H1 (cell line): ENCODE results near the gene KRTAP10-12. TPM values are rescaled to one million over a fixed set of nuclear protein-coding genes. Genes with fewer than 3 reads are reported as not detected.

ENCODE experiments used
- CTCF ChIA-PET: fragments of 300-600 bp; sonication (Branson Sonifier 250); formaldehyde crosslinking; loops from one replicate; lab custom pipeline; 2021; ENCODE audit not compliant: partially characterized antibody; lab: Charles Lee
- POLR2A ChIA-PET: fragments of 300-600 bp; sonication (Branson Sonifier 250); formaldehyde crosslinking; loops from one replicate; lab custom pipeline; 2021; ENCODE audit warnings: inconsistent platforms; ENCODE audit not compliant: partially characterized antibody; lab: Charles Lee
- DNase-seq, 2 experiments: peaks; one replicate each; pipeline versions ENCODE4 v3.0.0 to v3.0.0-alpha.2; 2010 to 2022; ENCODE audit warnings: low spot score in 2 of 2, low read depth in 1 of 2, mixed read lengths in 1 of 2
- FAIRE-seq: peaks from 2 replicates; lab custom pipeline; 2011; peaks lifted over from hg19 to GRCh38; lab: Jason Lieb, UNC
- H2AFZ ChIP-seq: 2 replicates; pipeline ENCODE4 v1.8.1; 2012; ENCODE audit warnings: low read length, inconsistent platforms
- H2AK5ac ChIP-seq: 2 replicates; pipeline ENCODE4 v1.6.1; 2013; ENCODE audit warnings: low read depth, low read length
- H2BK120ac ChIP-seq: replicated peaks from 2 replicates; pipeline ENCODE3; 2013; ENCODE audit warnings: low read depth, low read length, inconsistent platforms
- H2BK12ac ChIP-seq: 2 replicates; pipeline ENCODE4 v1.6.1; 2013; ENCODE audit warnings: low read depth, low read length
- H2BK15ac ChIP-seq: 2 replicates; pipeline ENCODE4 v1.6.1; 2013; ENCODE audit warnings: low read length
- H2BK20ac ChIP-seq: 2 replicates; pipeline ENCODE4 v1.6.1; 2013; ENCODE audit warnings: low read length
- H2BK5ac ChIP-seq: 2 replicates; pipeline ENCODE4 v1.6.1; 2013; ENCODE audit warnings: low read depth, low read length
- H3K14ac ChIP-seq: 2 replicates; pipeline ENCODE4 v1.6.1; 2013; ENCODE audit warnings: inconsistent platforms; ENCODE audit not compliant: insufficient read length
- H3K18ac ChIP-seq: 2 replicates; pipeline ENCODE4 v1.6.1; 2013; ENCODE audit warnings: low read length; ENCODE audit errors: extremely low read depth
- H3K23ac ChIP-seq: 2 replicates; pipeline ENCODE4 v1.6.1; 2013; ENCODE audit warnings: inconsistent platforms; ENCODE audit not compliant: insufficient read length
- H3K23me2 ChIP-seq: 2 replicates; pipeline ENCODE4 v1.6.1; 2013; ENCODE audit warnings: low read depth, low read length
- H3K27ac ChIP-seq: 2 replicates; pipeline ENCODE4 v1.6.1; 2011; ENCODE audit warnings: low read depth, low read length, inconsistent platforms
- H3K27me3 ChIP-seq, 4 experiments: replicated peaks in 1 of 4; 1 replicate in 1 of 4; 2 replicates in 3 of 4; pipeline versions ENCODE4 v1.6.1 to v1.8.1; 2011 to 2013; ENCODE audit warnings: low read length in 3 of 4, mild to moderate bottlenecking in 3 of 4, inconsistent platforms in 2 of 4, mixed read lengths in 2 of 4, moderate library complexity in 1 of 4; ENCODE audit not compliant: control insufficient read depth in 3 of 4, insufficient read depth in 3 of 4; ENCODE audit errors: extremely low read depth in 1 of 4
- H3K36me3 ChIP-seq, 4 experiments: 2 replicates each; pipeline versions ENCODE4 v1.6.1 to v1.8.1; 2011 to 2013; ENCODE audit warnings: mild to moderate bottlenecking in 4 of 4, low read length in 3 of 4, moderate library complexity in 2 of 4, control low read depth in 1 of 4, inconsistent platforms in 1 of 4; ENCODE audit not compliant: insufficient read depth in 4 of 4, control insufficient read depth in 2 of 4
- H3K4ac ChIP-seq: replicated peaks from 2 replicates; pipeline ENCODE3; 2013; ENCODE audit warnings: low read length, low read depth, mixed read lengths, inconsistent platforms; ENCODE audit not compliant: insufficient read length
- H3K4me1 ChIP-seq, 4 experiments: replicated peaks in 1 of 4; 1 replicate in 1 of 4; 2 replicates in 3 of 4; pipeline versions ENCODE4 v1.6.1 to v1.8.1; 2011 to 2013; ENCODE audit warnings: low read length in 3 of 4, inconsistent platforms in 2 of 4, mixed read lengths in 1 of 4; ENCODE audit not compliant: insufficient read depth in 4 of 4, control insufficient read depth in 3 of 4
- H3K4me2 ChIP-seq, 2 experiments: 2 replicates each; pipeline versions ENCODE4 v1.6.1 to v1.8.1; 2011 to 2013; ENCODE audit warnings: low read depth in 2 of 2, low read length in 2 of 2, control low read depth in 1 of 2, inconsistent platforms in 1 of 2, mild to moderate bottlenecking in 1 of 2; ENCODE audit not compliant: insufficient read depth in 1 of 2
- H3K4me3 ChIP-seq, 4 experiments: fragments of 200-600, 300-600 bp in 1 of 4; sonication (generic), shearing (Covaris generic), sonication (Bioruptor Twin) in 1 of 4; 2 replicates each; pipeline versions ENCODE4 v1.5.1 to v1.8.1; 2011 to 2016; ENCODE audit warnings: low read length in 4 of 4, low read depth in 3 of 4, control low read depth in 2 of 4, inconsistent platforms in 2 of 4, mild to moderate bottlenecking in 2 of 4, mixed read lengths in 1 of 4, moderate library complexity in 1 of 4; ENCODE audit not compliant: insufficient read depth in 2 of 4; ENCODE audit errors: extremely low read depth in 1 of 4
- H3K56ac ChIP-seq: replicated peaks from 2 replicates; pipeline ENCODE3; 2013; ENCODE audit warnings: low read depth, mild to moderate bottlenecking, mixed read lengths, low read length, inconsistent platforms; ENCODE audit not compliant: insufficient read length
- H3K79me1 ChIP-seq: 2 replicates; pipeline ENCODE4 v1.6.1; 2013; ENCODE audit warnings: low read depth, low read length, control low read depth
- H3K79me2 ChIP-seq, 2 experiments: 2 replicates each; pipeline versions ENCODE4 v1.6.1 to v1.8.1; 2012 to 2013; ENCODE audit warnings: low read length in 2 of 2, mild to moderate bottlenecking in 2 of 2, inconsistent platforms in 1 of 2; ENCODE audit not compliant: insufficient read depth in 2 of 2, control insufficient read depth in 1 of 2
- H3K9ac ChIP-seq, 4 experiments: replicated peaks in 1 of 4; 1 replicate in 1 of 4; 2 replicates in 3 of 4; pipeline versions ENCODE4 v1.6.1 to v1.8.1; 2011 to 2013; ENCODE audit warnings: low read depth in 3 of 4, low read length in 3 of 4, control low read depth in 2 of 4, mild to moderate bottlenecking in 2 of 4, moderate library complexity in 2 of 4, inconsistent platforms in 1 of 4; ENCODE audit errors: extremely low read depth in 1 of 4
- H3K9me3 ChIP-seq, 2 experiments: 2 replicates each; pipeline versions ENCODE4 v1.6.1 to v1.8.1; 2012 to 2013; ENCODE audit warnings: mild to moderate bottlenecking in 2 of 2, moderate library complexity in 2 of 2, control low read depth in 1 of 2, inconsistent platforms in 1 of 2, low read depth in 1 of 2, low read length in 1 of 2, mixed read lengths in 1 of 2; ENCODE audit not compliant: insufficient read depth in 2 of 2
- H4K20me1 ChIP-seq, 2 experiments: replicated peaks in 1 of 2; 2 replicates each; pipeline versions ENCODE3 to v1.8.1; 2011 to 2013; ENCODE audit warnings: inconsistent platforms in 2 of 2, low read length in 2 of 2, mild to moderate bottlenecking in 1 of 2; ENCODE audit not compliant: insufficient read depth in 2 of 2, control insufficient read depth in 1 of 2
- H4K5ac ChIP-seq: 2 replicates; pipeline ENCODE4 v1.6.1; 2013; ENCODE audit warnings: low read length, low read depth, mixed read lengths, inconsistent platforms; ENCODE audit not compliant: insufficient read length
- H4K8ac ChIP-seq: 2 replicates; pipeline ENCODE4 v1.8.0; 2013; ENCODE audit warnings: mild to moderate bottlenecking, moderate library complexity, low read length, inconsistent platforms; ENCODE audit not compliant: insufficient read depth; ENCODE audit errors: extremely low read depth
- H4K91ac ChIP-seq: replicated peaks from 2 replicates; pipeline ENCODE3; 2013; ENCODE audit warnings: low read length, mixed read lengths, inconsistent platforms; ENCODE audit not compliant: insufficient read length
- BCL11A ChIP-seq, 2 experiments: IDR thresholded peaks; one replicate each; pipeline ENCODE4 v1.6.1; 2011; ENCODE audit warnings: low read depth in 2 of 2, low read length in 2 of 2, mild to moderate bottlenecking in 2 of 2
- CBX8 ChIP-seq: fragments of 300-800, 300-1000 bp; sonication (generic); IDR thresholded peaks from 2 replicates; pipeline ENCODE4 v1.7.1; 2016; ENCODE audit warnings: low read depth, low read length, borderline replicate concordance
- CEBPB ChIP-seq: IDR thresholded peaks from 2 replicates; pipeline ENCODE4 v1.6.1; 2012; ENCODE audit warnings: low read depth, low read length
- KDM1A ChIP-seq: fragments of 200-600, 300-600 bp; sonication (generic); IDR thresholded peaks from 2 replicates; pipeline ENCODE4 v1.7.1; 2016; ENCODE audit warnings: mild to moderate bottlenecking, low read length, borderline replicate concordance
- KDM5A ChIP-seq: fragments of 200-600 bp; IDR thresholded peaks from 2 replicates; pipeline ENCODE4 v1.7.1; 2012; ENCODE audit warnings: mild to moderate bottlenecking, low read length, inconsistent platforms, mixed read lengths
- SP1 ChIP-seq: IDR thresholded peaks from 2 replicates; pipeline ENCODE4 v1.6.1; 2011; ENCODE audit warnings: low read depth, low read length
- SP2 ChIP-seq: IDR thresholded peaks from 2 replicates; pipeline ENCODE4 v1.6.1; 2012; ENCODE audit warnings: mild to moderate bottlenecking, low read length, inconsistent platforms
- SRF ChIP-seq: IDR thresholded peaks from 2 replicates; pipeline ENCODE4 v1.6.1; 2011; ENCODE audit warnings: mild to moderate bottlenecking, low read depth, low read length, moderate library complexity
- SUZ12 ChIP-seq: fragments of 200-600 bp; sonication (generic); IDR thresholded peaks from 2 replicates; pipeline ENCODE4 v1.6.1; 2012; ENCODE audit warnings: mild to moderate bottlenecking, inconsistent platforms, low read length, moderate library complexity, mixed read lengths
- WGBS, 2 experiments: shearing (Covaris generic) in 1 of 2; methylation state at CpG; one replicate each; pipeline versions ENCODE4 v1.1.6 to v1.1.7; 2013 to 2015; ENCODE audit warnings: low lambda C conversion rate in 2 of 2, mixed read lengths in 2 of 2, inconsistent platforms in 1 of 2, low coverage in 1 of 2, missing lambda C conversion rate in 1 of 2; ENCODE audit not compliant: insufficient replicate concordance in 2 of 2, insufficient coverage in 1 of 2, insufficient read length in 1 of 2; ENCODE audit errors: extremely low coverage in 1 of 2, missing lambda C conversion rate in 1 of 2; 5-methylcytosine and 5-hydroxymethylcytosine counted together
- polyA plus RNA-seq, 7 experiments: library from polyadenylated mRNA; depleted of rRNA in 3 of 7; stranded (reverse) in 5 of 7; unstranded in 2 of 7; fragments of >200 nt in 5 of 7; fragments of 200-250 nt in 2 of 7; gene quantifications; 1 replicate in 5 of 7; 2 replicates in 1 of 7; 4 replicates in 1 of 7; pipeline versions ENCODE4 v1.2.1 to v1.2.3, GENCODE V29; 2011 to 2013; ENCODE audit warnings: missing spikeins in 2 of 7, mixed read lengths in 2 of 7
- total RNA-seq: library from RNA; stranded (reverse); fragmentation: NEBNext Ultra II Directional; extraction: Animal tissue kit (Norgen Biotek cat#: 25700); gene quantifications from 2 replicates; pipeline ENCODE4 v1.2.1, GENCODE V29; 2021
- TF ChIP-seq, protein P1 (sequence below), 3 experiments: IDR thresholded peaks; 1 replicate in 2 of 3; 2 replicates in 1 of 3; pipeline versions ENCODE4 v1.5.1 to v1.6.1; 2011; ENCODE audit warnings: low read length in 3 of 3, mild to moderate bottlenecking in 3 of 3, inconsistent platforms in 2 of 3, low read depth in 1 of 3, moderate library complexity in 1 of 3; ENCODE audit not compliant: insufficient read depth in 1 of 3; ENCODE audit errors: control extremely low read depth in 1 of 3

The KRTAP10-12 gene
- total and polyA plus RNA-seq, 2 of the 8 experiments (the other 6 are each of a cell fraction or from before 2014, with no cell fraction given) = not detected

- TF ChIP-seq KDM1A = no peak
- TF ChIP-seq BCL11A (IDR thresholded peaks at IDR 0.05; ENCODE audit: low read depth in 2 of 2, low read length in 2 of 2) = no peak
- no peak for TF ChIP-seq CBX8
- no peak for TF ChIP-seq SUZ12
- TF ChIP-seq SP2 = no peak
- TF ChIP-seq, protein P1, sequence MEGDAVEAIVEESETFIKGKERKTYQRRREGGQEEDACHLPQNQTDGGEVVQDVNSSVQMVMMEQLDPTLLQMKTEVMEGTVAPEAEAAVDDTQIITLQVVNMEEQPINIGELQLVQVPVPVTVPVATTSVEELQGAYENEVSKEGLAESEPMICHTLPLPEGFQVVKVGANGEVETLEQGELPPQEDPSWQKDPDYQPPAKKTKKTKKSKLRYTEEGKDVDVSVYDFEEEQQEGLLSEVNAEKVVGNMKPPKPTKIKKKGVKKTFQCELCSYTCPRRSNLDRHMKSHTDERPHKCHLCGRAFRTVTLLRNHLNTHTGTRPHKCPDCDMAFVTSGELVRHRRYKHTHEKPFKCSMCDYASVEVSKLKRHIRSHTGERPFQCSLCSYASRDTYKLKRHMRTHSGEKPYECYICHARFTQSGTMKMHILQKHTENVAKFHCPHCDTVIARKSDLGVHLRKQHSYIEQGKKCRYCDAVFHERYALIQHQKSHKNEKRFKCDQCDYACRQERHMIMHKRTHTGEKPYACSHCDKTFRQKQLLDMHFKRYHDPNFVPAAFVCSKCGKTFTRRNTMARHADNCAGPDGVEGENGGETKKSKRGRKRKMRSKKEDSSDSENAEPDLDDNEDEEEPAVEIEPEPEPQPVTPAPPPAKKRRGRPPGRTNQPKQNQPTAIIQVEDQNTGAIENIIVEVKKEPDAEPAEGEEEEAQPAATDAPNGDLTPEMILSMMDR (IDR thresholded peaks at IDR 0.05; ENCODE audit: control extremely low read depth in 1 of 3, insufficient read depth in 1 of 3, low read depth in 1 of 3, low read length in 3 of 3) = no peak
- TF ChIP-seq CEBPB = no peak
- no peak for TF ChIP-seq SRF
- TF ChIP-seq KDM5A = no peak
- no peak for TF ChIP-seq SP1
- ChIA-PET CTCF (interaction anchor here (0.7 to 1.3 kb wide), 3 partner anchors 61 to 115 kb away, joined by 3 read pairs; no protein-coding TSS in a partner anchor), POLR2A (interaction anchor here (1.2 to 1.5 kb wide), 2 partner anchors 9 to 15 kb away, joined by 3 to 5 read pairs; no protein-coding TSS in a partner anchor)
Measured at GRCh38 chr21:44691686-44692085, 5.3 kb upstream of the KRTAP10-12 start.

More at GRCh38 chr21:44691686-44692085, 5.3 kb upstream of the KRTAP10-12 start:
- Histone ChIP-seq H4K5ac (no peak overlapping the region), H3K9ac (no peak overlapping the region), H3K79me2 (no peaks in the 10 kb centered on the region), H3K36me3 (no peaks in the 10 kb centered on the region), H2AK5ac (no peak overlapping the region), H2AFZ (no peak overlapping the region), H3K4me2 (no peak overlapping the region), H3K79me1 (peaks cover 3% of the 10 kb centered on the region; the same call in 1 of the 2 replicates), H3K4me1 (peaks cover 3 to 14% (median 7%) of the 10 kb centered on the region in 4 experiments), H3K14ac (no peak overlapping the region), H2BK5ac (no peak overlapping the region), H3K9me3 (peaks cover 0 to 4% of the 10 kb centered on the region in 2 experiments; a peak in 1 of 4 replicates), H3K4me3 (no peak overlapping the region), H3K4ac (no peak overlapping the region), H3K23ac (no peak overlapping the region), H4K91ac (no peak overlapping the region), H2BK20ac (no peak overlapping the region), H4K8ac (no peak overlapping the region), H3K27me3 (no peaks in the 10 kb centered on the region), H2BK12ac (no peak overlapping the region), H3K27ac (no peak overlapping the region), H4K20me1 (no peaks in the 10 kb centered on the region), H2BK120ac (no peak overlapping the region), H3K23me2 (no peaks in the 10 kb centered on the region), H3K56ac (no peak overlapping the region), H2BK15ac (no peak overlapping the region), H3K18ac (no peak overlapping the region)
- FAIRE-seq (no peak), DNase-seq (no peak)
- 98% methylated on average over 2 of the region's 2 CpGs; no CpG with 5 or more reads in 1 of the 2 experiments for WGBS, 2 experiments
